Hematopoietic multipotent progenitor cell treated with erythropoietin and hydrocortisone succinate and interleukin-3 and kit ligand, for 8 days (in vitro differentiated cells): Measurements from ENCODE around the gene FMN1.

Source experiments
- DNase-seq: peaks from one replicate; pipeline ENCODE4 v3.0.0-alpha.2; 2015

FMN1 gene

GRCh38 chr15:32908135-32908801 is 286.2 kb downstream of the FMN1 start:
- DNase-seq, result no peak

- DNase-seq, result no peak
Measured at GRCh38 chr15:32905481-32905880, 289.0 kb downstream of the FMN1 start.

DNA sequence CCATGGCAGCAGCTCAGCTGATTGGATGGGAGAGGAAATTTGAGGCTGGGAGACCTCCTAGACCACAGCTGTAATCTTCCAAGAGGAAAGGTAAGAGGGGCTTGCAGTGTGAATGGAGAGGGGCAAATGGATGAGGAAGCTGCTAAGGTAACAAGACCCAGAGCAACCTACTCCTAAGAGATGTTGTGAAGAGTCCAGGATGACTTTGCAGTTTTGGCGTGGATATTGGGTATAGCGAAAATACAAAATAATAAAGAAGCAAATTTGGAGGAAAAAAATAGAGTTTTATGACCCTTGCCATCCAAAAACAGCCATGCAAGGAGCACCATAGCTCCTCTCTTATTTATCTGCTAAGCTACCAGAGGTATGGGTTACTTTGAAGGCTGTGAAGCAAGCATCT is 290.1 kb downstream of the FMN1 start:
- DNase-seq, result no peak

- DNase-seq, result no peak
Measured at GRCh38 chr15:32903591-32904290, 290.8 kb downstream of the FMN1 start.

DNA sequence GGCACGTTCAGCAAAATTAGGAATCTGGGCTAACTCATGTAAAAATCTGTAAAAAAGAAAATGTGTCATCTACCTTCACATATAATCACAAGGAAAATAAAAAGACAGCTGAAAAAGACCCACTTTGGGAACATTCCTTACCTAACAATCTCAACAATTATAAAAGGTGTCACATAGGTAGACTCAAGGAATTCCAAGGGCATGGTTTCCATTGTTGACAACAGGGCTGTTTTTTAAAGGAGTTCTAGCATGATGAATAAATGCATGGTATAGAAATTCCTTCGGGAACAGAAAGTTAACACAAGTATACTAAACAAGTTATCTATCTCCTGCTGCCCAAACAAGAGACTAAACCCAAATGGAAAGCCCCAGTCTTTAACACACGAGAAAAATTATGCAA is 292.5 kb downstream of the FMN1 start:
- DNase-seq, result no peak

DNA sequence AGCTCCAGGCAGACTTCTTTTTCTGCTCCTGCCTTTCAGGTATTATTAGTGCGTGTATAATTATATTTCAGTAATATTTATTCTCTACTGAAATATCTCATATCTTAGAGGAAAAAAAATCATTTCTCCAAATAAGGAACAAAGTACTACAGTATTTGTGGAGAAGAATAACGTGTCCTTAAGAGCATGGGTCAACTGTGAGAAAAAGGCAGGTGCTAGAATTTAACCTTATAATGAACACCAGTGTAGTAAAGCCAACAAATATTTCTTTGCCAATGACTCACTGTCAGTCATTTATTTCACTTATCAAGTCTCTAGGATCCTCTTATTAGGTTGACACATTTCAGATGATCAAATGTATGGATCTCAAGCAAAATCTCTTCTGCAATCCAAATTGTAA is 293.3 kb downstream of the FMN1 start:
- DNase-seq, result no peak

DNA sequence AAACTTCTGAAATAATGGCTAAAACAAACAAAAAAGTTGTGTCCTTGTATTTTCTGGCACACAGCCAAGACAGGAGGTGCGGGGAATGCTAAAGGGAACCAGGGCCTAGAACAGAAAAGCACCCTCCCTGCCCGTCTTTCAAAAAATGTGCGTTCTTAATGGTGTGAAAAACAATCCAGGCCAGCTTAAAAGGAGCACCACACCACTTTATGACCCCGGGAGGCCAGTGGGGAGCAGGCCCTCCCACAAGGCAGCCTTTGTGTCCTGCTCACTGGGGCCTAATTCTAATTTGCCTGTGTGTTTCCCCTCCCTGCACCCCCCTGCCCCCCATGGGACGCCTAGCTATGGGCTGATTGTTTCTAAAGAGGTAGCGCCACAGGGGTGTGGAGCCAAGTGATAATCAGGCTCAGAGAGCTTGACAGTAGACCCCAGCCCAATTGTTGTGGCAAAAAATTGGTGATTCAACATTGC is 295.4 kb downstream of the FMN1 start:
- DNase-seq, result no peak

GRCh38 chr15:32898414-32898813 is 296.1 kb downstream of the FMN1 start:
- DNase-seq, result no peak

DNA sequence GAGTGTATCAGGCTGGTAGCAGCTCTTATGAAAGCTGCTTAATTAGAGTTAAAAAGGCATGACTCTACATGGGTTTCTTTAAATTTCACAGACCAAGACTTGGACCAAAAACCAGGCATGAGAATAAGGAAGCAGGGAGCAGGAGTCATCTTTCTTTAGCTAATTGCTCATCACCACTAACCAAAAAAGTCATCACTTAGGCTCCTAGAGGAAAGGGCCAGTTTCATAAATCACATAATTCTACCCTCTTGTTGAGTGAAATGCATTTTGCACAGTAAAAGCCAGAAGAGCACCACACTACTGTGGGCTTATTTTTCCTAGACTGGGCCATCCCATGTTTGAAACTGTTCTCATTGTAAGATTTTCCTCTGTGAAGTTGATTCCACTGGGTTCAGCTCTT is 301.1 kb downstream of the FMN1 start:
- no peak for DNase-seq

DNA sequence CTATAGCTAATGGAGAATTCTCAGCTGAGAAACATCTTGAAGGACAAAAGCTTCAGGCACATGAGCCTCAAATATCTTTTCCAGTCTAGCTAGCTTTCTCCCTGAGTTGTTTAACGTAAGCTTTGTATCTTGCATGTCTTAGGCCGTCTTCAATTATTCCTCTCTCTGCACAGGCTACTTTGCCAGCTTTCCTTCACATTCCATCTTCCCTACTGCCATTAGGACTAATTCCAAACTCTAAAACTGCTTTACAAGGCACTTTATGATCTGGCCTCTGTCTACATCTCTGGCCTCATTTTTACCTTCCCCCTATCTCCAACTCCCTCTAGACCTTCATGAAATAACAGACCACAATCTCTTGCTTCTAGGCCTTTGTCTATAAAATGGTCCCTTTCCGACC is 305.3 kb downstream of the FMN1 start:
- no peak for DNase-seq

DNA sequence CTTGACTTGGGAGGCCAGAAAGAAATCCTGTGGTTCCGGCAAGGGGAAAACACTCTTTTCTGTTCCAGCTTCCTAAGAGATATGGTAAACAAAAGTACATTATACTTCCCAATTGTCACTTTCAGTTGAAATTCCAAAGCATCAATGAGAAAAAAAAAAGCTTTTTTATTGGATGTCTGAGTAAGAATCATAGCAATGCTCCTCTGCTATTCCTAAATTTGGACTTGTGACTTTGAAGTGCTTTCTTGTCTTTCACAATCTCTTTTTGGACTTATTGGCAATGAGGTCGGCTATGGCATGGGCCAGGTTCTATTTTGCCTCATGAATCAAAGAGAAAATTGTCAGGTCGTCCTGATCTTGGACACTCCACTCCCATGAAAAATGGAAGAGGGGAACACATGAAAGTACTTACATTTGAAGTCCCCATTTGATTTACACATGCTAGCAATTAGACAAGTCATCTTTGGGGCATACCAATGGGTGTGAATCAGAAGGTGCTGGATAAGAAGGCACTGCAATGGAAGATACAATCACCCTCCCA is 306.2 kb downstream of the FMN1 start:
- DNase-seq, result no peak

DNA sequence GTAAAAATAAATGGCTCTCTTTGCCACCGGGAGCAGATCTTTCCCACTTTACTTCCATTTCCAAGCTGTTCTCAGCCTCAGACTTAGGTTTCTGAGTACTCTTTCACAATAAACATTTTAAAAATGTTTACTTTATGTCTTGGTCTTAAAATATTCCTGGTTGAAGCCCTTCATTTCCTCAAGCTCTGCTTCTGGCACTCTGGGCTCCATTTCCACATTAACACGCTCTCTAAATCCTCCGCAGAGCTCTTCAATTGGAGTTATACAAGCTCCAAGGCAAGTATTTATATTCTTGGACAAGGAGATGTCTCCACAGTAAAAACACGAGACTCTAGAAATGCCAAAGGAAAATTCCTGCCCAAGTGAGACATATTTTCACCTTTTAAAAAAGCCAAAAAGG is 307.4 kb downstream of the FMN1 start:
- DNase-seq, result no peak

DNA sequence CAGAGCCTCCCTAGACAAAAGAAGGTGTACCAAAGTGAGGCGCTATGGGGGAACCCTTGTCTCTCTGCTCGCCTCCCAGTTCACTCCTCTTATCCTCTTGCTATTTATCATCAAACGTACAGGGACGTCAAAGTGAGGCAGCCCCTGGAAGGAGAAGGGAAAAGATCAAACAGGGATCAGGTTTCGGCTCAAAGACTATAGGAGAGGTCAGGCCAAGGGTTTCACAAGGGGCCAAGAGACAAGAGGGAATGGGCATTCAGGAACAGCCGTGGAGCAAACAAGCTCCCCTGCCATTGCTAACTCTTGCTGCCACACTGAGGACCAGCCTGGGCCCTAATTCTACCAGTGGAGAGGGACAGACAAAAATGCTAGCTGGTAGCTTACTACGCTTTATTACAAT is 308.1 kb downstream of the FMN1 start:
- DNase-seq, result no peak

DNA sequence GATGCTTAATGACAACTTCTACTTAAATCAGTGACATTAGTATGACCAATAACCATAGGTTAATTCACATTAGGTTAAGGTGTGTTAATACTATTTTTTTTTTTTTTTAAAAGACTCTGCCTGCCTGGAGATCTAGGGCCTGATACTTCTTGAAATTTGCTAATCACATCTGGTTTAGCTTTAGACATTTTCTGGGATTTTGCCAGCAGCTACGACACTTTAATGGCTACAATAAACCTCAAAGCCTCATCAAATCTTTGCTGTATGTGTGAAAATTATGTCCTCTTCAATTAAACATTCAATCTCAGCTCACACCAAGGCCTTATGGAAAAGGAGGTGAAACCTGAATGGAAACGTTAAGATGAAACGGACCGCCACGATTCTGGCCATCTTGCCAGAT is 308.8 kb downstream of the FMN1 start:
- DNase-seq, result no peak

DNA sequence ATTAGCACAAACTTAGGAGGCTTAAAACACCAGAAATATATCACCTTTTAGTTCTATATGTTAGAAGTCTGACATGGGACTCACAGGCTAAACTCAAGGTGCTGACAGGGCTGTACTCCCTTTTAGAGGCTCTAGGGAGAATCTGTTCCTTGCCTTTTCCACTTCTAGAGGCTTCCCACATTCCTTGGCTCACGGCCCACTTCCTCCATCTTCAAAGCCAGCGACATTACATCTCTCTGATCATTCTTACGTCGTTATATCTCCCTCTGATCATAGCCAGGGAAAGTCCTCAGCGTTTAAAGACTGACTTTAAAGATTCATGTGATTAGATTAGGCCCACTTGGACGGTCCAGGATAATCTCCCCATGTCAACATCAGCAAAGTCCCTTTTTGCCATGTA is 310.4 kb downstream of the FMN1 start:
- DNase-seq, result no peak

DNA sequence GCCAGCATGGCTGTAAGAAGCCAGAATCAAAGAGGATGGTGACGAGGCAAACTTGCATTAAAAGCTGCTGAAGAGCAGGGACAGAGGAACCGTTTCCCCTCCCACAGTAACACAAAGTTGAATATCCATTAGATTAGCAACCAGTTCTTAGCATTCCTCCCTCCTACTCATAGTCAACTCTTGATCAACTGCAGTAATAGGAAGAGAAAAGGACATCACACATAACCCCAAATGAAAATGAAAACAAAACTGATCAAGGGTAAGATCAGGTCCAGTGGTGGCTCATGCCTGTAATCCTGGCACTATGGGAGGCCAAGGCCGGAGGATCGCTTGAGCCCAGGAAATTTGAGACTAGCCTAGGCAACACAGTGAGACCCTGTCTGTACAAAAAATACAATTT is 311.6 kb downstream of the FMN1 start:
- DNase-seq, result no peak

- DNase-seq, result no peak
Measured at GRCh38 chr15:32881528-32881927, 313.0 kb downstream of the FMN1 start.

DNA sequence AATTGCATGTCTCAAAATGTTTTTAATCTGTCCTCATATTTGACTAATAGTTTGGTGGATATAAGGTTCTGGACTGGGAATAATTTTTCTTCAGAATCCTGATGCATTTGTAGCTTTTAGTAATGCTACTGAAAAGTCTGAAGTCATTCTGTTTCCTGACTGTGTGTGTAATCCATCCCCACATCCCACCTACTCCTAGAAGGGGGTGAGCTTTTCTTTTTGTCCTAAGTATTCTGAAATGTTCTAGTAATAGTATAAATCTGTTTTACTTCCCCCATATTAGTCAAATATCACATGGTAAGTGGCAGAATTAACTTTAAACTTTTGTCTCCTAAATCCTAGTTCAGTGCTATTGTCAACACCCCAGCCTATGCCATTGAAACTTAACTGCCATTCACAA is 313.9 kb downstream of the FMN1 start:
- DNase-seq, result no peak

DNA sequence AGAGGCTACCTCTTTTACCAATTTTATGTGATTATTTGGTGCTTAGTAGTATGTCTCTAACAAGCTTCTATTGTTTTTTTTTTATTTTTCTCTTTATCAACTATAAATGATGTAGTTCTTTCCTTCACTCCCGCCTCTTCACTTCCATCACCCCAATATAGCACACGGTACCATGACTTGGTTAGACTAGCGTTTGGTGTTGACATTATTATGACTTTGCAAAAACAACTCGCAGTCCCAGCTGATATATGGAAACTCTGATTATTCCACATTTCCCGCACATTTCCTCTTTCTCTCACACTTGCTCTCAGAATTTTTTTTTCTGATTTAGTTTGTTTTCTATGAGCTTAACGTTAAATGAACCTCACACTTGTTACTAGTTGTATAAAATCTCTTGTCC is 314.5 kb downstream of the FMN1 start:
- DNase-seq, result no peak

GRCh38 chr15:32878869-32879805 is 315.4 kb downstream of the FMN1 start:
- no peak for DNase-seq

- DNase-seq, result no peak
Measured at GRCh38 chr15:32878342-32878741, 316.2 kb downstream of the FMN1 start.

DNA sequence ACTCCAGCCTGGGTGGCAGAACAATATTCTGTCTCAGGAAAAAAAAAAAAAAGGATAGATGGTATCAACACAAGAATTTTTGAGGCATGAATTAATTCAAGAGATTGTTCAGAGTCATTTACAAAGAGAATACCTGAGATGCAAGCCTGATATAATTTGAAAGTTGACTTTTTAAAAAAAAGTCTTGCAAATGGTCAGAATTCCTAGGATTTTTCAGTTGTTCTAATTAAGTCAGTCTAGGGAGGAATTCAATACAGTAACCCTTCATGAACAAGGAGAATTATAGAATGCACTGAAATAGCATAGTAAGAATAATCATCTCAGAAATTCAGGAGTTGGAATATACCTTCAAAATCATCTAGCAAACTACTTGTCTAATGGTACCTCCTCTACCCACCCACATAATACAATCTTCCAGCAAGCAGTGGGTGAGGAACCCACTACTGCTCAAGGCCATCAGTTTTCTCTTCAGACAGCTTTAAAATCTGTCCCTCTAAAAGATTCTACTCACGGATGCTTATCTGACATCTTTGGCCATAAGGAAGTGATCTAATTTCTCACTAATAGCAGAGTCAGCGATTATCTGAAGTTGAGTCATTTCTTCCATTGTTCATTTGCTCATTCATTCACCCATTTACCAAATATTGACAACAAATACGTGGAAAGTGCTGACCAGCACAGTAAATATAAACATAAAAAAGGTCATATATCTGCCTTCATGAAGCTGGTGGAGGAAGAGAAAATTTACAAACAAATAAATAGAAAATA is 317.1 kb downstream of the FMN1 start:
- DNase-seq, result no peak
